T-cell (primary cell): Measurements from ENCODE around the gene RUNX1. TPM values are rescaled to one million over a fixed set of nuclear protein-coding genes. Genes with fewer than 3 reads are reported as not detected.

Experiments
- ATAC-seq, 4 experiments: fragments of 200-7000 bp in 3 of 4; fragments of 150-1000 bp in 1 of 4; cut with Tn5 transposase; replicated peaks in 1 of 4; 1 replicate in 3 of 4; 2 replicates in 1 of 4; pipeline ENCODE4 v1.10.0; 2021; ENCODE audit warnings: moderate library complexity in 3 of 4, mild to moderate bottlenecking in 2 of 4, moderate number of reproducible peaks in 1 of 4
- CTCF ChIA-PET, 2 donors: fragments of 300-600 bp; sonication (Branson Sonifier 250); formaldehyde crosslinking; loops; one replicate each; lab custom pipeline; 2022; ENCODE audit warnings: antibody characterized with exemption in 2 of 2; lab: Charles Lee
- POLR2A ChIA-PET, 2 donors: fragments of 300-600 bp; sonication (Branson Sonifier 250); formaldehyde crosslinking; loops; one replicate each; lab custom pipeline; 2022; ENCODE audit warnings: antibody characterized with exemption in 2 of 2; lab: Charles Lee
- DNase-seq, 35 experiments: peaks; one replicate each; pipeline versions ENCODE4 v3.0.0 to v3.0.0-alpha.2; 2013 to 2023
- H3K27ac ChIP-seq: one replicate; pipeline ENCODE4 v1.5.1; 2013; ENCODE audit warnings: low read length
- H3K27me3 ChIP-seq, 2 experiments: replicated peaks in 1 of 2; 1 replicate in 1 of 2; 2 replicates in 1 of 2; pipeline versions ENCODE4 v1.6.1 to v1.7.0; 2013; ENCODE audit warnings: low read length in 1 of 2, mixed read lengths in 1 of 2; ENCODE audit not compliant: control insufficient read depth in 2 of 2, insufficient read depth in 2 of 2; ENCODE audit errors: extremely low read depth in 1 of 2
- H3K36me3 ChIP-seq, 2 donors: 1 replicate in 1 of 2; 2 replicates in 1 of 2; pipeline versions ENCODE4 v1.6.1 to v1.7.0; 2013; ENCODE audit warnings: low read length in 1 of 2; ENCODE audit not compliant: control insufficient read depth in 2 of 2, insufficient read depth in 1 of 2; ENCODE audit errors: extremely low read depth in 1 of 2
- H3K4me1 ChIP-seq, 2 experiments: 1 replicate in 1 of 2; 2 replicates in 1 of 2; pipeline versions ENCODE4 v1.6.1 to v1.7.0; 2013; ENCODE audit warnings: low read length in 2 of 2, mixed read lengths in 1 of 2; ENCODE audit not compliant: insufficient read depth in 2 of 2, control insufficient read depth in 1 of 2; ENCODE audit errors: extremely low read depth in 1 of 2
- H3K4me3 ChIP-seq, 2 donors: 1 replicate in 1 of 2; 2 replicates in 1 of 2; pipeline versions ENCODE4 v1.5.1 to v1.7.0; 2013; ENCODE audit warnings: mild to moderate bottlenecking in 2 of 2, low read length in 1 of 2, moderate library complexity in 1 of 2; ENCODE audit not compliant: control insufficient read depth in 1 of 2; ENCODE audit errors: extremely low read depth in 1 of 2
- H3K9me3 ChIP-seq: 2 replicates; pipeline ENCODE4 v1.7.0; 2013
- H3K27ac Mint-ChIP-seq, 2 donors: one replicate each; pipeline ENCODE4 v1.8.0; 2020 to 2021; ENCODE audit warnings: mild to moderate bottlenecking in 2 of 2, mixed read lengths in 2 of 2
- H3K27me3 Mint-ChIP-seq, 2 donors: one replicate each; pipeline ENCODE4 v1.8.0; 2021 to 2022; ENCODE audit warnings: mixed read lengths in 2 of 2
- H3K36me3 Mint-ChIP-seq: one replicate; pipeline ENCODE4 v1.8.0; 2021; ENCODE audit warnings: mixed read lengths
- H3K4me1 Mint-ChIP-seq, 3 donors: one replicate each; pipeline ENCODE4 v1.8.0; 2020 to 2022; ENCODE audit warnings: mixed read lengths in 3 of 3, mild to moderate bottlenecking in 1 of 3
- H3K4me3 Mint-ChIP-seq, 3 donors: one replicate each; pipeline ENCODE4 v1.8.0; 2020 to 2022; ENCODE audit warnings: mild to moderate bottlenecking in 3 of 3, mixed read lengths in 3 of 3, moderate library complexity in 3 of 3
- H3K9me3 Mint-ChIP-seq, 3 donors: one replicate each; pipeline ENCODE4 v1.8.0; 2020 to 2022; ENCODE audit warnings: mixed read lengths in 3 of 3
- WGBS: methylation state at CpG from one replicate; pipeline ENCODE4 v1.1.5; 2013; ENCODE audit warnings: missing lambda C conversion rate; ENCODE audit not compliant: insufficient coverage; 5-methylcytosine and 5-hydroxymethylcytosine counted together
- total RNA-seq, 35 experiments: library from RNA in 6 of 35; stranded (reverse) in 6 of 35; fragments of 120-200 nt in 1 of 35; gene quantifications; one replicate each; pipeline versions ENCODE4 v1.2.1 to v1.2.4 and lab custom pipeline; 2013 to 2026

RUNX1 gene
- total RNA-seq, 5 donors from 2014 or later (not counting 1 experiment from before 2014, with no cell fraction given), result 87.0 to 117 (median 104) TPM

- no peak for ATAC-seq
- Mint-ChIP-seq H3K27me3 (no peaks in the 10 kb centered on the region), H3K4me1 (peaks cover 0 to 5% (median 0%) of the 10 kb centered on the region in 3 donors), H3K9me3 (peaks cover 0 to 10% (median under 1%) of the 10 kb centered on the region in 3 donors), H3K27ac (no peak overlapping the region), H3K36me3 (peaks cover 1% of the 10 kb centered on the region), H3K4me3 (no peak overlapping the region)
- no peak for DNase-seq
- ChIA-PET POLR2A (no interaction called here), CTCF (no interaction called here)
- Histone ChIP-seq H3K4me3 (no peak overlapping the region), H3K9me3 (no peaks in the 10 kb centered on the region), H3K27me3 (no peaks in the 10 kb centered on the region), H3K36me3 (no peaks in the 10 kb centered on the region), H3K27ac (no peak overlapping the region), H3K4me1 (no peaks in the 10 kb centered on the region)
- no CpG with 5 or more reads among the region's 3 CpGs for WGBS
These were observed 30.1 kb upstream of the RUNX1 start for GRCh38 chr21:35079181-35079580.

DNA sequence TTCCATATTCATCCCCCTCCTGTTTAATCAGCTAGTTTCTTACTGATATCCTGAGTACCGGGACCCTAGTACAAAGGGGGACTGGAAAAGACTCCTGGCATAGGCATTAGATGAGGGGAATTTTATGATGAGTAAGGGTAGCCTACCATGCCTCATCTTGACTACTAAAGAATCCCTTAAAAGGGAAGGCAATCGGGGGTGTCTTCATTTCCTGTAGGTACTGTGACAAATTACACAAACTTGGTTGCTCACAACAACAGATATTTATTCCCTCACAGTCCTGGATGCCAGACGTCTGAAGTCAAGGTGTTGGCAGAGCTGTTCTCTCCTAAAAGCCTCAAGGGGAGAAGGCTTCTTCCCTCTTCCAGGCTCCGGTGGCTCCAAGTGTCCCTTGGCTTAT lies 28.9 kb upstream of the RUNX1 start:
- H3K9me3 ChIP-seq, result no peaks in the 10 kb centered on the region
- H3K9me3 Mint-ChIP-seq, result peaks cover 0 to 9% (median 6%) of the 10 kb centered on the region in 3 donors
- no peak overlapping the region for H3K27ac ChIP-seq
- H3K36me3 Mint-ChIP-seq, result peaks cover 3% of the 10 kb centered on the region
- no peak overlapping the region for H3K4me3 ChIP-seq
- WGBS, result 75% methylated on average over 2 of the region's 4 CpGs
- no peaks in the 10 kb centered on the region for H3K27me3 Mint-ChIP-seq
- H3K27ac Mint-ChIP-seq, result no peak overlapping the region
- no peak overlapping the region for H3K4me3 Mint-ChIP-seq
- CTCF ChIA-PET, result no interaction called here
- H3K4me1 ChIP-seq, result no peaks in the 10 kb centered on the region
- POLR2A ChIA-PET, result no interaction called here
- no peaks in the 10 kb centered on the region for H3K36me3 ChIP-seq
- H3K4me1 Mint-ChIP-seq, result peaks cover 0 to 5% (median 0%) of the 10 kb centered on the region in 3 donors
- ATAC-seq, result no peak
- DNase-seq, result no peak
- H3K27me3 ChIP-seq, result no peaks in the 10 kb centered on the region

DNA sequence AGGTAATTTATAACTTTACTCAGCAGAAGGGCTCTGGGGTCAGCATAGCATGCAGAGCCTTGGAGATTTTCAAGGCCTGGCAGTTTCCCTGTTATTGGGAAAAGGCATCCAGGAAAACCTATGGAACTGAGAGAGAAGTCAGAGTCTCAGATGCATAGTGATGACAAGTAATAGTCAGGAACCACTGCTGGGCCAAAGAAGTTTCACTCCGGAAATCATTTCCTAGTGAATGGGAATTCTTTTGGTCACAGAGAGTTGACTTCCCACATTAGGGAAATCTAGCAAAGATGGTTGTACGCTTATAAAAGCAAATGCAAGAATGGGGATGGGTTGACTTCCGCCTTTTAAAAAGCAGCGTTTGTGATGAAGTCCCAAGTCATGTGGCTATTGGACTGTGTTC lies 28.4 kb upstream of the RUNX1 start:
- Histone ChIP-seq H3K36me3 (no peaks in the 10 kb centered on the region), H3K4me3 (no peak overlapping the region), H3K27ac (no peak overlapping the region), H3K9me3 (no peaks in the 10 kb centered on the region), H3K27me3 (no peaks in the 10 kb centered on the region), H3K4me1 (no peaks in the 10 kb centered on the region)
- Mint-ChIP-seq H3K4me3 (no peak overlapping the region), H3K36me3 (peaks cover 3% of the 10 kb centered on the region), H3K4me1 (peaks cover 0 to 5% (median 0%) of the 10 kb centered on the region in 3 donors), H3K27me3 (no peaks in the 10 kb centered on the region), H3K27ac (no peak overlapping the region), H3K9me3 (peaks cover 0 to 9% (median 6%) of the 10 kb centered on the region in 3 donors)
- DNase-seq, result no peak
- 100% methylated on average over 1 of the region's 4 CpGs for WGBS
- ATAC-seq, result no peak
- ChIA-PET CTCF (no interaction called here), POLR2A (no interaction called here)

DNA sequence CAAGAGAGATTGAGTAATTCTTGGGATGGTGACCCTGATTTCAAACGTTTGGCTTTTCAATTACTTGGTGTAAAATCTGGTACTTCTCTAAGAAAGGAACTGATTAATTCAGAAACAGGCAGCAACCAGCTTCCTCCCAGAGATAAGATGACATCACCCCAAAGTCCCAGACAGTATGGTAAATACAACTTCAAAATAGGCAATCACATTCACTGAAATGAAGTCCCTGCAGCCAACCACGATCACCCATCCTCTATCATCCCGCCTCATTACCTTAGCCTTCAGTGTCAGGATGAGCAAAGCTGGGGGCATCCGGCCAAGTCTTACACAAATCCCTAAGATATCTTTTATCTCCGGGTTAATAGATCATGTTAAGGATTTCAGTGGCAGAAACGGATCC lies 26.4 kb upstream of the RUNX1 start:
- CTCF ChIA-PET, result interaction anchor here in 1 of 2 donors (0.6 kb wide), 1 partner anchor 250 kb away, joined by 6 read pairs; no protein-coding TSS in a partner anchor
- Mint-ChIP-seq H3K36me3 (peaks cover 3% of the 10 kb centered on the region), H3K27me3 (no peaks in the 10 kb centered on the region), H3K9me3 (peaks cover 0 to 9% (median 6%) of the 10 kb centered on the region in 3 donors), H3K27ac (no peak overlapping the region), H3K4me3 (no peak overlapping the region), H3K4me1 (peaks cover 0 to 5% (median 0%) of the 10 kb centered on the region in 3 donors)
- Histone ChIP-seq H3K9me3 (no peaks in the 10 kb centered on the region), H3K4me1 (no peaks in the 10 kb centered on the region), H3K27me3 (no peaks in the 10 kb centered on the region), H3K36me3 (no peaks in the 10 kb centered on the region), H3K27ac (no peak overlapping the region), H3K4me3 (no peak overlapping the region)
- ATAC-seq (no peak), DNase-seq (no peak)
- POLR2A ChIA-PET, result interaction anchor here in 1 of 2 donors (0.6 kb wide), 1 partner anchor 222 kb away, joined by 3 read pairs; no protein-coding TSS in a partner anchor
- 100% methylated on average over 1 of the region's 6 CpGs for WGBS

GRCh38 chr21:35072960-35073359 lies 23.9 kb upstream of the RUNX1 start:
- Mint-ChIP-seq H3K9me3 (peaks cover 0 to 9% (median 6%) of the 10 kb centered on the region in 3 donors), H3K27ac (no peak overlapping the region), H3K36me3 (peaks cover 3% of the 10 kb centered on the region), H3K4me1 (peaks cover 0 to under 1% (median 0%) of the 10 kb centered on the region in 3 donors), H3K4me3 (no peak overlapping the region), H3K27me3 (no peaks in the 10 kb centered on the region)
- no peak for ATAC-seq
- ChIA-PET CTCF (no interaction called here), POLR2A (no interaction called here)
- DNase-seq, result no peak
- 97% methylated on average over 6 of the region's 11 CpGs for WGBS
- Histone ChIP-seq H3K27me3 (no peaks in the 10 kb centered on the region), H3K36me3 (no peaks in the 10 kb centered on the region), H3K4me3 (no peak overlapping the region), H3K9me3 (no peaks in the 10 kb centered on the region), H3K4me1 (no peaks in the 10 kb centered on the region), H3K27ac (no peak overlapping the region)

DNA sequence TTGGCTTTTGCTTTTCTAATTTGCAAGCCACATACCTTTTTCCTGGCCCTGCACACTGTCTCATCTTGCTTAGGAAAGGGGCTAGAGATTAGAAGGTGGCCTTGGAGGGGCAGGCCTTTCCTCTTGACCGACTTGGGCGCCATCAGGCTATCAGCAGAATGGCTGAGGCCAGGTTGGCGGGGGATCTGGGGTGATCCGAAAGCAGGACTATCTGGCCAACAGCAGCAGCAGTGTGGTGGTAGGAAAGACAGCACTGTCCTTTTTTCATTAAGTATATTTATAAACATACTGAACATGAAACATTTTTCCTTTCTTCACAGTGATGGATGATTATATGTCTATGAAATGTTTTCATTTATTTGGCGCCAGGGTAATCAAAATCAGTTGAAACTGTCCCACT lies 23.5 kb upstream of the RUNX1 start:
- POLR2A ChIA-PET, result no interaction called here
- no peak overlapping the region for H3K27ac Mint-ChIP-seq

More for the DNA sequence above, 23.5 kb upstream of the RUNX1 start:
- peaks cover 0 to 9% (median 6%) of the 10 kb centered on the region in 3 donors for H3K9me3 Mint-ChIP-seq
- no peaks in the 10 kb centered on the region for H3K4me1 Mint-ChIP-seq
- H3K27ac ChIP-seq, result no peak overlapping the region
- 100% methylated on average over 1 of the region's 5 CpGs for WGBS
- H3K27me3 Mint-ChIP-seq, result no peaks in the 10 kb centered on the region
- no peaks in the 10 kb centered on the region for H3K9me3 ChIP-seq
- H3K4me3 Mint-ChIP-seq, result no peak overlapping the region
- H3K27me3 ChIP-seq, result no peaks in the 10 kb centered on the region
- H3K4me1 ChIP-seq, result no peaks in the 10 kb centered on the region
- peaks cover 3% of the 10 kb centered on the region for H3K36me3 Mint-ChIP-seq
- ATAC-seq (no peak), DNase-seq (no peak)
- CTCF ChIA-PET, result no interaction called here
- H3K4me3 ChIP-seq, result no peak overlapping the region
- H3K36me3 ChIP-seq, result no peaks in the 10 kb centered on the region
